Keratinocyte (primary cell): ENCODE data around the gene UNKL. TPM values are rescaled to one million over a fixed set of nuclear protein-coding genes. Genes with fewer than 3 reads are reported as not detected.

ENCODE experiments used
- DNase-seq: peaks from one replicate; pipeline ENCODE4 v3.0.0-alpha.2; 2011; ENCODE audit warnings: low read depth, missing footprints, low spot score
- FAIRE-seq: peaks from 2 replicates; lab custom pipeline; 2011; peaks lifted over from hg19 to GRCh38; lab: Jason Lieb, UNC
- H2AFZ ChIP-seq: 2 replicates; pipeline ENCODE4 v1.6.0; 2012; ENCODE audit warnings: low read length, control low read depth, inconsistent platforms; ENCODE audit not compliant: control insufficient read depth
- H3K27ac ChIP-seq: 2 replicates; pipeline ENCODE4 v1.5.1; 2011; ENCODE audit warnings: low read length; ENCODE audit not compliant: control insufficient read depth, insufficient read depth
- H3K27me3 ChIP-seq: 3 replicates; pipeline ENCODE4 v1.6.0; 2011; ENCODE audit warnings: low read length; ENCODE audit not compliant: control insufficient read depth, insufficient read depth; ENCODE audit errors: extremely low read depth
- H3K36me3 ChIP-seq, 2 experiments: 2 replicates in 1 of 2; 3 replicates in 1 of 2; pipeline ENCODE4 v1.5.1; 2011; ENCODE audit warnings: low read length in 2 of 2, mild to moderate bottlenecking in 1 of 2; ENCODE audit not compliant: control insufficient read depth in 2 of 2, insufficient read depth in 2 of 2; ENCODE audit errors: extremely low read depth in 1 of 2
- H3K4me1 ChIP-seq: 3 replicates; pipeline ENCODE4 v1.5.1; 2011; ENCODE audit warnings: low read length; ENCODE audit not compliant: control insufficient read depth, insufficient read depth; ENCODE audit errors: extremely low read depth
- H3K4me2 ChIP-seq: 3 replicates; pipeline ENCODE4 v1.6.0; 2011; ENCODE audit warnings: low read depth, low read length; ENCODE audit not compliant: control insufficient read depth, insufficient read depth; ENCODE audit errors: extremely low read depth
- H3K4me3 ChIP-seq, 3 experiments: fragments of 200-600 bp in 1 of 3; sonication (generic) in 1 of 3; 2 replicates in 2 of 3; 3 replicates in 1 of 3; pipeline ENCODE4 v1.5.1; 2011 to 2016; ENCODE audit warnings: low read length in 3 of 3, mild to moderate bottlenecking in 3 of 3, control low read depth in 2 of 3, inconsistent platforms in 1 of 3, low read depth in 1 of 3, mixed read lengths in 1 of 3, mixed run types in 1 of 3, moderate library complexity in 1 of 3; ENCODE audit not compliant: control insufficient read depth in 2 of 3, insufficient read depth in 2 of 3; ENCODE audit errors: extremely low read depth in 1 of 3
- H3K79me2 ChIP-seq: 2 replicates; pipeline ENCODE4 v1.6.0; 2012; ENCODE audit warnings: low read length; ENCODE audit not compliant: control insufficient read depth, insufficient read depth
- H3K9ac ChIP-seq: 3 replicates; pipeline ENCODE4 v1.6.0; 2011; ENCODE audit warnings: low read length; ENCODE audit not compliant: control insufficient read depth, insufficient read depth; ENCODE audit errors: extremely low read depth
- H3K9me1 ChIP-seq: 3 replicates; pipeline ENCODE4 v1.6.0; 2011; ENCODE audit warnings: low read length; ENCODE audit not compliant: control insufficient read depth, insufficient read depth; ENCODE audit errors: extremely low read depth
- H3K9me3 ChIP-seq: 2 replicates; pipeline ENCODE4 v1.5.1; 2012; ENCODE audit warnings: low read depth, low read length; ENCODE audit not compliant: control insufficient read depth
- H4K20me1 ChIP-seq: 3 replicates; pipeline ENCODE4 v1.6.0; 2011; ENCODE audit warnings: low read length; ENCODE audit not compliant: control insufficient read depth, insufficient read depth; ENCODE audit errors: extremely low read depth
- EZH2 ChIP-seq: IDR thresholded peaks from one replicate; pipeline ENCODE4 v1.6.1; 2012; ENCODE audit warnings: inconsistent platforms, mild to moderate bottlenecking, low read length, moderate library complexity
- dilution Hi-C: fragments of 300-500 bp; cut with MboI; formaldehyde crosslinking; loops from one replicate; pipeline ENCODE4 v1.7.0; 2020; ENCODE audit warnings: low sequenced_read_pairs; ENCODE audit not compliant: extremely low pct_ligation_motif_present
- polyA plus RNA-seq, 5 experiments: library from polyadenylated mRNA; depleted of rRNA in 3 of 5; stranded (reverse) in 3 of 5; stranded (forward) in 1 of 5; unstranded in 1 of 5; fragments of >200 nt; gene quantifications; 1 replicate in 1 of 5; 2 replicates in 3 of 5; 3 replicates in 1 of 5; pipeline versions ENCODE4 v1.2.1 to v1.2.3, GENCODE V29; 2011 to 2012; ENCODE audit warnings: missing spikeins in 2 of 5, low read depth in 1 of 5, low replicate concordance in 1 of 5
- TF ChIP-seq, protein P1 (sequence below), 3 experiments: IDR thresholded peaks in 1 of 3; conservative IDR thresholded peaks in 1 of 3; optimal IDR thresholded peaks in 1 of 3; 2 replicates in 2 of 3; 3 replicates in 1 of 3; pipeline versions ENCODE3 to v1.5.1; 2011; ENCODE audit warnings: low read length in 3 of 3, mild to moderate bottlenecking in 3 of 3, moderate library complexity in 2 of 3, control low read depth in 1 of 3, inconsistent platforms in 1 of 3; ENCODE audit not compliant: insufficient read depth in 2 of 3; ENCODE audit errors: extremely low read depth in 1 of 3

UNKL gene
- polyA plus RNA-seq, 1 donor (not counting 4 experiments of a cell fraction or from before 2014, with no cell fraction given), result 2.3 TPM

DNA sequence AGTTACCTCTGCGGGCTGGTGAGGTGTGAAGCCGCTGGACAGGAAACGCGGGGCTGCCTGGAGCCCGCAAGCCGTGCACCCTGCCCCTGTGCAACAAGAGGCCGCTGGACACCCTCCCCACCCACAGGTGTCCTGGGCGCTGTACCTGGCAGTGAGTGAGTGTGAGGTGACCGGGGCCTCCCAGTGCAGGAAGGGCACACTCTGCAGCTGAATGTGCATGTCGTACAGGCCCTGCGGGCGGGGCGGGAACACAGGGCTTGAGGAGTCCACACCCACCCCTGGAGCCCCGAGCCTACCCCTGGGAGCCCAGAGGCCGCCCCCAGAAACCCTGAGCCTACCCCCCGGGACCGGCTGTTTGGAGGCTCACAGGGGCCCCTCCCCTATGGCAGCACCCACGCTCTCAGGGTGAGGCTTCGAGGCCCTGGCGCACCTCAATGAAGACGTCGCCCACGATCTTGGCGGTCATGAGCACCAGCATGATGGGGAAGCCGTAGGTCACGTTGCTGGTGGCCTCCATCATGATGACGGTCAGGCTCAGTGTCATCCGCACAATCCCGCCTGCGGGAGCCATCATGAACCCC is 34.1 kb upstream of the UNKL start:
- DNase-seq (no peak), FAIRE-seq (no peak)
- no peak overlapping the region for H3K4me3 ChIP-seq
- no peaks in the 10 kb centered on the region for H3K9me3 ChIP-seq
- H3K27ac ChIP-seq, result no peak overlapping the region
- H3K4me1 ChIP-seq, result no peaks in the 10 kb centered on the region
- dilution Hi-C loops, result no loop called here
- no peak for TF ChIP-seq EZH2
- TF ChIP-seq, protein P1, sequence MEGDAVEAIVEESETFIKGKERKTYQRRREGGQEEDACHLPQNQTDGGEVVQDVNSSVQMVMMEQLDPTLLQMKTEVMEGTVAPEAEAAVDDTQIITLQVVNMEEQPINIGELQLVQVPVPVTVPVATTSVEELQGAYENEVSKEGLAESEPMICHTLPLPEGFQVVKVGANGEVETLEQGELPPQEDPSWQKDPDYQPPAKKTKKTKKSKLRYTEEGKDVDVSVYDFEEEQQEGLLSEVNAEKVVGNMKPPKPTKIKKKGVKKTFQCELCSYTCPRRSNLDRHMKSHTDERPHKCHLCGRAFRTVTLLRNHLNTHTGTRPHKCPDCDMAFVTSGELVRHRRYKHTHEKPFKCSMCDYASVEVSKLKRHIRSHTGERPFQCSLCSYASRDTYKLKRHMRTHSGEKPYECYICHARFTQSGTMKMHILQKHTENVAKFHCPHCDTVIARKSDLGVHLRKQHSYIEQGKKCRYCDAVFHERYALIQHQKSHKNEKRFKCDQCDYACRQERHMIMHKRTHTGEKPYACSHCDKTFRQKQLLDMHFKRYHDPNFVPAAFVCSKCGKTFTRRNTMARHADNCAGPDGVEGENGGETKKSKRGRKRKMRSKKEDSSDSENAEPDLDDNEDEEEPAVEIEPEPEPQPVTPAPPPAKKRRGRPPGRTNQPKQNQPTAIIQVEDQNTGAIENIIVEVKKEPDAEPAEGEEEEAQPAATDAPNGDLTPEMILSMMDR (optimal IDR thresholded peaks at IDR 0.05 in 1 of 3, IDR thresholded peaks at IDR 0.05 in 1 of 3, conservative IDR thresholded peaks at IDR 0.05 in 1 of 3; ENCODE audit: extremely low read depth in 1 of 3, insufficient read depth in 2 of 3, low read length in 3 of 3), result no peak
- no peak overlapping the region for H3K4me2 ChIP-seq
- H3K27me3 ChIP-seq, result no peaks in the 10 kb centered on the region
- H3K79me2 ChIP-seq, result no peaks in the 10 kb centered on the region
- H4K20me1 ChIP-seq, result no peaks in the 10 kb centered on the region
- H3K36me3 ChIP-seq, result peaks cover 0 to 25% of the 10 kb centered on the region in 2 experiments
- no peaks in the 10 kb centered on the region for H3K9me1 ChIP-seq
- no peak overlapping the region for H2AFZ ChIP-seq
- no peak overlapping the region for H3K9ac ChIP-seq

DNA sequence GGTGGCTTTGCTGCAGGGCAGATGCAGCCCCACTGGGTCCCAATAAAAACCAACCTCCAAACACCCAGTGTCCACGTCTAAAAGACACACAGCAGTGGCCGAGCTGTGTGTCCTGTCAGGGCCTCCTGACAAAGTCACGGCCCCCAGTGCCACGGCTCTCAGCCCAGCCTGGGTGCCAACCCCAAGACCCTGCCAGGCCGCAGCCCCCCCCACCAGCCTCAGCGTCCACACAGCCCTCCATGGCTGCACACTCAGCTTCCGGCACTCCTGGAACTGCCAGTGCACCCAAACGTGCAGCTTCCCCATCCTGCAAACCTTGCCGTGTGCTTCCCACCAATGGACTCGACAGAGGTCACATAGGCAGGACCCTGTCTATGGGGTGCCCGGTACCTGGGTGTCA is 33.5 kb upstream of the UNKL start:
- Histone ChIP-seq H4K20me1 (no peaks in the 10 kb centered on the region), H3K36me3 (peaks cover 0 to 25% of the 10 kb centered on the region in 2 experiments), H3K4me2 (no peak overlapping the region), H3K9me1 (no peaks in the 10 kb centered on the region), H3K27ac (no peak overlapping the region), H2AFZ (no peak overlapping the region), H3K9me3 (no peaks in the 10 kb centered on the region), H3K4me1 (no peaks in the 10 kb centered on the region), H3K79me2 (no peaks in the 10 kb centered on the region), H3K27me3 (no peaks in the 10 kb centered on the region), H3K9ac (no peak overlapping the region), H3K4me3 (no peak overlapping the region)
- FAIRE-seq (no peak), DNase-seq (no peak)
- dilution Hi-C loops, result no loop called here
- no peak for TF ChIP-seq EZH2
- TF ChIP-seq, protein P1 (optimal IDR thresholded peaks at IDR 0.05 in 1 of 3, IDR thresholded peaks at IDR 0.05 in 1 of 3, conservative IDR thresholded peaks at IDR 0.05 in 1 of 3; ENCODE audit: extremely low read depth in 1 of 3, insufficient read depth in 2 of 3, low read length in 3 of 3), result no peak
